GM12878 (cell line): ENCODE measurements around the gene GGPS1. TPM values are rescaled to one million over a fixed set of nuclear protein-coding genes. Genes with fewer than 3 reads are reported as not detected.

Experiments used
- ATAC-seq: fragments of 200-7000 bp; cut with Tn5 transposase; 3 replicates; pipeline ENCODE4 v1.9.1; 2020; ENCODE audit warnings: mild to moderate bottlenecking, moderate library complexity
- BruUV-seq: library from RNA; stranded (reverse); fragments of 400-500 nt; replicated peaks from 2 replicates; lab custom pipeline; 2021; lab: Mats Ljungman, UMichigan
- CTCF ChIA-PET: fragments of 300-600 bp; sonication (Branson Sonifier 250); formaldehyde crosslinking; extraction: SDS; loops from one replicate; lab custom pipeline; 2021; ENCODE audit warnings: inconsistent platforms; lab: Yijun Ruan, JAX
- POLR2A ChIA-PET: fragments of 350-600 bp; formaldehyde crosslinking; extraction: SDS; loops from one replicate; lab custom pipeline; 2021; ENCODE audit warnings: inconsistent platforms; lab: Charles Lee
- RAD21 ChIA-PET: fragments of 300-600 bp; sonication (Branson Sonifier 250); formaldehyde crosslinking; loops from one replicate; lab custom pipeline; 2023; ENCODE audit warnings: antibody characterized with exemption; ENCODE audit not compliant: unreplicated experiment; lab: Charles Lee
- SMC1A ChIA-PET: fragments of 300-600 bp; sonication (Branson Sonifier 250); formaldehyde crosslinking; loops from one replicate; lab custom pipeline; 2023; ENCODE audit not compliant: unreplicated experiment, uncharacterized antibody; lab: Charles Lee
- DNase-seq: peaks from one replicate; pipeline ENCODE4 v3.0.0-alpha.2; 2011; ENCODE audit warnings: low read depth, low spot score
- FAIRE-seq: peaks from 3 replicates; lab custom pipeline; 2011; peaks lifted over from hg19 to GRCh38; lab: Jason Lieb, UNC
- H2AFZ ChIP-seq: 2 replicates; pipeline ENCODE4 v1.6.0; 2011; ENCODE audit warnings: low read depth, low read length, control low read depth; ENCODE audit not compliant: control insufficient read depth
- H3K27ac ChIP-seq: 2 replicates; pipeline ENCODE4 v1.5.1; 2011; ENCODE audit warnings: control low read depth; ENCODE audit not compliant: control insufficient read depth, insufficient read depth
- H3K27me3 ChIP-seq, 2 experiments: replicated peaks in 1 of 2; 2 replicates each; pipeline versions ENCODE4 v1.6.0 to v1.6.1; 2011; ENCODE audit warnings: low read length in 1 of 2; ENCODE audit not compliant: control insufficient read depth in 2 of 2, insufficient read depth in 2 of 2
- H3K36me3 ChIP-seq, 2 experiments: 2 replicates each; pipeline ENCODE4 v1.5.1; 2011; ENCODE audit warnings: low read length in 1 of 2; ENCODE audit not compliant: control insufficient read depth in 2 of 2, insufficient read depth in 2 of 2
- H3K4me1 ChIP-seq: 2 replicates; pipeline ENCODE4 v1.6.1; 2011; ENCODE audit warnings: mild to moderate bottlenecking, low read length, moderate library complexity, mixed read lengths; ENCODE audit not compliant: control insufficient read depth, insufficient read depth
- H3K4me2 ChIP-seq: 2 replicates; pipeline ENCODE4 v1.6.0; 2011; ENCODE audit warnings: control low read depth; ENCODE audit not compliant: control insufficient read depth, insufficient read depth
- H3K4me3 ChIP-seq: fragments of 200-600 bp; sonication (generic); 2 replicates; pipeline ENCODE4 v1.5.1; 2016
- H3K79me2 ChIP-seq: 2 replicates; pipeline ENCODE4 v1.6.0; 2011; ENCODE audit warnings: low read length; ENCODE audit not compliant: control insufficient read depth, insufficient read depth
- H3K9ac ChIP-seq: 2 replicates; pipeline ENCODE4 v1.8.0; 2011; ENCODE audit warnings: low read length, control low read depth, mixed read lengths; ENCODE audit not compliant: control insufficient read depth, insufficient read depth
- H3K9me3 ChIP-seq: replicated peaks from 3 replicates; pipeline ENCODE4 v1.5.1; 2011; ENCODE audit warnings: mild to moderate bottlenecking, low read length; ENCODE audit not compliant: control insufficient read depth, insufficient read depth
- H4K20me1 ChIP-seq: 2 replicates; pipeline ENCODE4 v1.6.0; 2011; ENCODE audit not compliant: control insufficient read depth, insufficient read depth
- E2F8 ChIP-seq: fragments of 450-650 bp; IDR thresholded peaks from 2 replicates; pipeline ENCODE4 v1.6.1; 2018; ENCODE audit warnings: mild to moderate bottlenecking, low read depth, moderate library complexity; ENCODE audit not compliant: partially characterized antibody
- GABPA ChIP-seq: IDR thresholded peaks from 2 replicates; pipeline ENCODE4 v1.6.1; 2014; ENCODE audit warnings: antibody characterized with exemption, low read depth, mild to moderate bottlenecking, inconsistent platforms
- ZNF384 ChIP-seq: IDR thresholded peaks from 2 replicates; pipeline ENCODE4 v1.6.1; 2012; ENCODE audit warnings: low read depth, mild to moderate bottlenecking, low read length, improper control_type of control experiment, borderline replicate concordance
- WGBS: methylation state at CpG from one replicate; pipeline ENCODE4 v1.1.6; 2016; ENCODE audit warnings: low lambda C conversion rate; ENCODE audit not compliant: insufficient replicate concordance, insufficient coverage; ENCODE audit errors: missing lambda C conversion rate; 5-methylcytosine and 5-hydroxymethylcytosine counted together
- in situ Hi-C: fragments of 300-500 bp; cut with MboI; formaldehyde crosslinking; loops from 9 replicates; pipeline ENCODE4 v1.14.3; 2018; ENCODE audit warnings: mixed read lengths
- intact Hi-C: fragments of 100-400 bp; cut with micrococcal nuclease; formaldehyde crosslinking; loops from one replicate; pipeline ENCODE4 v1.14.2; 2022; ENCODE audit not compliant: unreplicated experiment
- polyA plus RNA-seq, 11 experiments: library from polyadenylated mRNA; depleted of rRNA in 4 of 11; unstranded in 6 of 11; stranded (reverse) in 5 of 11; fragments of >200 nt; fragmentation: Nextera tagmentation in 4 of 11; fragmentation: Illumina TruSeq in 1 of 11; extraction: Ambion mirVana in 4 of 11; extraction: Trizol in 1 of 11; gene quantifications; 1 replicate in 1 of 11; 2 replicates in 10 of 11; pipeline versions ENCODE4 v1.2.1 to v1.2.3, GENCODE V29; 2011 to 2016; ENCODE audit warnings: inconsistent platforms in 2 of 11, missing spikeins in 2 of 11, low read depth in 1 of 11
- total RNA-seq, 4 experiments: library from RNA; depleted of rRNA in 3 of 4; stranded (reverse); fragments of >200 nt in 3 of 4; fragmentation: Illumina TruSeq in 1 of 4; extraction: Trizol in 1 of 4; gene quantifications; 2 replicates each; pipeline versions ENCODE4 v1.2.1 to v1.2.3, GENCODE V29; 2013 to 2021

GGPS1 gene
- total and polyA plus RNA-seq, 10 of the 15 experiments (the other 5 are each of a cell fraction or from before 2014, with no cell fraction given) = 15.1 to 36.0 (median 25.3) TPM

DNA sequence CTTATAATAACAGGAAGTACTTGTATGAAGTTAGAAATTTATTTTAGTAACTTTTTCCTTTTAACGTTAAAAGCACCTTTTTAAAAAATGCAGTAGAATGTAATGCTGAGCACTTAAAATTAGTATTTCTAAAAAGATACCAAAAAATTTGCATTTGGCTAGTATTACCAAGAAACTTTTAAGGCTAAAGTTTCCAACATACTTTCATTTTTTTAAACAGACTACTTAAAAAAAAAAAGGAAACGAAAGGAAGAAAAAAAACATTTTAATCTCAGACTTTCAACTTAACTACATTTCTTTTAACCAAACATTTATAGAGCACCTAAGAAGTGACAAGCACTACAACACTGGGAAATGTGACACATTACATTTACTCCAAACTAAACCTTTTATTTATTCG lies 3.2 kb upstream of the GGPS1 start:
- TF ChIP-seq ZNF384 (peak; percentile 77; the same call in 1 of the 2 replicates), E2F8 (no peak), GABPA (0 out of 2 replicates have a peak, but pooled peaks have one; percentile 11)
- POLR2A ChIA-PET = interaction anchor here (1.0 to 3.5 kb wide), 7 partner anchors 7 to 67 kb away, joined by 3 to 16 read pairs (median 5); no protein-coding TSS in a partner anchor
- CTCF ChIA-PET = interaction anchor here (0.7 to 2.8 kb wide), 5 partner anchors 12 to 92 kb away, joined by 3 to 16 read pairs (median 5); no protein-coding TSS in a partner anchor
- H3K4me1 ChIP-seq = no peaks in the 10 kb centered on the region
- in situ Hi-C loops = no loop called here
- 3% methylated on average over 3 of the region's 3 CpGs for WGBS
- H3K9me3 ChIP-seq = no peaks in the 10 kb centered on the region; the same call in 2 of the 3 replicates
- FAIRE-seq (no peak), ATAC-seq (no peak), DNase-seq (no peak)
- SMC1A ChIA-PET = interaction anchor here (0.8 to 4.3 kb wide), 13 partner anchors 11 to 98 kb away, joined by 3 to 21 read pairs (median 5); no protein-coding TSS in a partner anchor
- peaks cover 1 to 7% of the 10 kb centered on the region in 2 experiments; a peak in 2 of 4 replicates for H3K36me3 ChIP-seq
- H3K27me3 ChIP-seq = no peaks in the 10 kb centered on the region
- peak overlapping the region; percentile 2; the same call in 1 of the 2 replicates for H3K27ac ChIP-seq
- no TSS peak for BruUV-seq
- RAD21 ChIA-PET = interaction anchor here (0.7 to 2.9 kb wide), 6 partner anchors 11 to 517 kb away, joined by 3 to 15 read pairs (median 3); no protein-coding TSS in a partner anchor
- H3K79me2 ChIP-seq = peaks cover 82% of the 10 kb centered on the region
- H3K9ac ChIP-seq = peak overlapping the region; percentile 96
- no peak overlapping the region for H2AFZ ChIP-seq
- peak overlapping the region; percentile 86 for H3K4me2 ChIP-seq
- peaks cover 7% of the 10 kb centered on the region for H4K20me1 ChIP-seq
- intact Hi-C loops = loop anchor here (5.0 kb wide), 2 partner anchors 177 to 198 kb away; partner anchors contain the start of genes B3GALNT2 and TOMM20
- H3K4me3 ChIP-seq = peak overlapping the region; percentile 84
